H1 (cell line): Measurements from ENCODE around the gene ZNF451. TPM values are rescaled to one million over a fixed set of nuclear protein-coding genes. Genes with fewer than 3 reads are reported as not detected.

ENCODE experiments used
- CTCF ChIA-PET: fragments of 300-600 bp; sonication (Branson Sonifier 250); formaldehyde crosslinking; loops from one replicate; lab custom pipeline; 2021; ENCODE audit not compliant: partially characterized antibody; lab: Charles Lee
- POLR2A ChIA-PET: fragments of 300-600 bp; sonication (Branson Sonifier 250); formaldehyde crosslinking; loops from one replicate; lab custom pipeline; 2021; ENCODE audit warnings: inconsistent platforms; ENCODE audit not compliant: partially characterized antibody; lab: Charles Lee
- DNase-seq, 2 experiments: peaks; one replicate each; pipeline versions ENCODE4 v3.0.0 to v3.0.0-alpha.2; 2010 to 2022; ENCODE audit warnings: low spot score in 2 of 2, low read depth in 1 of 2, mixed read lengths in 1 of 2
- FAIRE-seq: peaks from 2 replicates; lab custom pipeline; 2011; peaks lifted over from hg19 to GRCh38; lab: Jason Lieb, UNC
- H2AFZ ChIP-seq: 2 replicates; pipeline ENCODE4 v1.8.1; 2012; ENCODE audit warnings: low read length, inconsistent platforms
- H2AK5ac ChIP-seq: 2 replicates; pipeline ENCODE4 v1.6.1; 2013; ENCODE audit warnings: low read depth, low read length
- H2BK120ac ChIP-seq: replicated peaks from 2 replicates; pipeline ENCODE3; 2013; ENCODE audit warnings: low read depth, low read length, inconsistent platforms
- H2BK12ac ChIP-seq: 2 replicates; pipeline ENCODE4 v1.6.1; 2013; ENCODE audit warnings: low read depth, low read length
- H2BK15ac ChIP-seq: 2 replicates; pipeline ENCODE4 v1.6.1; 2013; ENCODE audit warnings: low read length
- H2BK20ac ChIP-seq: 2 replicates; pipeline ENCODE4 v1.6.1; 2013; ENCODE audit warnings: low read length
- H2BK5ac ChIP-seq: 2 replicates; pipeline ENCODE4 v1.6.1; 2013; ENCODE audit warnings: low read depth, low read length
- H3K14ac ChIP-seq: 2 replicates; pipeline ENCODE4 v1.6.1; 2013; ENCODE audit warnings: inconsistent platforms; ENCODE audit not compliant: insufficient read length
- H3K18ac ChIP-seq: 2 replicates; pipeline ENCODE4 v1.6.1; 2013; ENCODE audit warnings: low read length; ENCODE audit errors: extremely low read depth
- H3K23ac ChIP-seq: 2 replicates; pipeline ENCODE4 v1.6.1; 2013; ENCODE audit warnings: inconsistent platforms; ENCODE audit not compliant: insufficient read length
- H3K23me2 ChIP-seq: 2 replicates; pipeline ENCODE4 v1.6.1; 2013; ENCODE audit warnings: low read depth, low read length
- H3K27ac ChIP-seq: 2 replicates; pipeline ENCODE4 v1.6.1; 2011; ENCODE audit warnings: low read depth, low read length, inconsistent platforms
- H3K27me3 ChIP-seq, 4 experiments: replicated peaks in 1 of 4; 1 replicate in 1 of 4; 2 replicates in 3 of 4; pipeline versions ENCODE4 v1.6.1 to v1.8.1; 2011 to 2013; ENCODE audit warnings: low read length in 3 of 4, mild to moderate bottlenecking in 3 of 4, inconsistent platforms in 2 of 4, mixed read lengths in 2 of 4, moderate library complexity in 1 of 4; ENCODE audit not compliant: control insufficient read depth in 3 of 4, insufficient read depth in 3 of 4; ENCODE audit errors: extremely low read depth in 1 of 4
- H3K36me3 ChIP-seq, 4 experiments: 2 replicates each; pipeline versions ENCODE4 v1.6.1 to v1.8.1; 2011 to 2013; ENCODE audit warnings: mild to moderate bottlenecking in 4 of 4, low read length in 3 of 4, moderate library complexity in 2 of 4, control low read depth in 1 of 4, inconsistent platforms in 1 of 4; ENCODE audit not compliant: insufficient read depth in 4 of 4, control insufficient read depth in 2 of 4
- H3K4ac ChIP-seq: replicated peaks from 2 replicates; pipeline ENCODE3; 2013; ENCODE audit warnings: low read length, low read depth, mixed read lengths, inconsistent platforms; ENCODE audit not compliant: insufficient read length
- H3K4me1 ChIP-seq, 4 experiments: replicated peaks in 1 of 4; 1 replicate in 1 of 4; 2 replicates in 3 of 4; pipeline versions ENCODE4 v1.6.1 to v1.8.1; 2011 to 2013; ENCODE audit warnings: low read length in 3 of 4, inconsistent platforms in 2 of 4, mixed read lengths in 1 of 4; ENCODE audit not compliant: insufficient read depth in 4 of 4, control insufficient read depth in 3 of 4
- H3K4me2 ChIP-seq, 2 experiments: 2 replicates each; pipeline versions ENCODE4 v1.6.1 to v1.8.1; 2011 to 2013; ENCODE audit warnings: low read depth in 2 of 2, low read length in 2 of 2, control low read depth in 1 of 2, inconsistent platforms in 1 of 2, mild to moderate bottlenecking in 1 of 2; ENCODE audit not compliant: insufficient read depth in 1 of 2
- H3K4me3 ChIP-seq, 4 experiments: fragments of 200-600, 300-600 bp in 1 of 4; sonication (generic), shearing (Covaris generic), sonication (Bioruptor Twin) in 1 of 4; 2 replicates each; pipeline versions ENCODE4 v1.5.1 to v1.8.1; 2011 to 2016; ENCODE audit warnings: low read length in 4 of 4, low read depth in 3 of 4, control low read depth in 2 of 4, inconsistent platforms in 2 of 4, mild to moderate bottlenecking in 2 of 4, mixed read lengths in 1 of 4, moderate library complexity in 1 of 4; ENCODE audit not compliant: insufficient read depth in 2 of 4; ENCODE audit errors: extremely low read depth in 1 of 4
- H3K56ac ChIP-seq: replicated peaks from 2 replicates; pipeline ENCODE3; 2013; ENCODE audit warnings: low read depth, mild to moderate bottlenecking, mixed read lengths, low read length, inconsistent platforms; ENCODE audit not compliant: insufficient read length
- H3K79me1 ChIP-seq: 2 replicates; pipeline ENCODE4 v1.6.1; 2013; ENCODE audit warnings: low read depth, low read length, control low read depth
- H3K79me2 ChIP-seq, 2 experiments: 2 replicates each; pipeline versions ENCODE4 v1.6.1 to v1.8.1; 2012 to 2013; ENCODE audit warnings: low read length in 2 of 2, mild to moderate bottlenecking in 2 of 2, inconsistent platforms in 1 of 2; ENCODE audit not compliant: insufficient read depth in 2 of 2, control insufficient read depth in 1 of 2
- H3K9ac ChIP-seq, 4 experiments: replicated peaks in 1 of 4; 1 replicate in 1 of 4; 2 replicates in 3 of 4; pipeline versions ENCODE4 v1.6.1 to v1.8.1; 2011 to 2013; ENCODE audit warnings: low read depth in 3 of 4, low read length in 3 of 4, control low read depth in 2 of 4, mild to moderate bottlenecking in 2 of 4, moderate library complexity in 2 of 4, inconsistent platforms in 1 of 4; ENCODE audit errors: extremely low read depth in 1 of 4
- H3K9me3 ChIP-seq, 2 experiments: 2 replicates each; pipeline versions ENCODE4 v1.6.1 to v1.8.1; 2012 to 2013; ENCODE audit warnings: mild to moderate bottlenecking in 2 of 2, moderate library complexity in 2 of 2, control low read depth in 1 of 2, inconsistent platforms in 1 of 2, low read depth in 1 of 2, low read length in 1 of 2, mixed read lengths in 1 of 2; ENCODE audit not compliant: insufficient read depth in 2 of 2
- H4K20me1 ChIP-seq, 2 experiments: replicated peaks in 1 of 2; 2 replicates each; pipeline versions ENCODE3 to v1.8.1; 2011 to 2013; ENCODE audit warnings: inconsistent platforms in 2 of 2, low read length in 2 of 2, mild to moderate bottlenecking in 1 of 2; ENCODE audit not compliant: insufficient read depth in 2 of 2, control insufficient read depth in 1 of 2
- H4K5ac ChIP-seq: 2 replicates; pipeline ENCODE4 v1.6.1; 2013; ENCODE audit warnings: low read length, low read depth, mixed read lengths, inconsistent platforms; ENCODE audit not compliant: insufficient read length
- H4K8ac ChIP-seq: 2 replicates; pipeline ENCODE4 v1.8.0; 2013; ENCODE audit warnings: mild to moderate bottlenecking, moderate library complexity, low read length, inconsistent platforms; ENCODE audit not compliant: insufficient read depth; ENCODE audit errors: extremely low read depth
- H4K91ac ChIP-seq: replicated peaks from 2 replicates; pipeline ENCODE3; 2013; ENCODE audit warnings: low read length, mixed read lengths, inconsistent platforms; ENCODE audit not compliant: insufficient read length
- CHD2 ChIP-seq: IDR thresholded peaks from 2 replicates; pipeline ENCODE4 v1.6.1; 2012; ENCODE audit warnings: low read length, improper control_type of control experiment
- MAFK ChIP-seq: IDR thresholded peaks from 2 replicates; pipeline ENCODE4 v1.6.1; 2012; ENCODE audit warnings: low read depth, mild to moderate bottlenecking, improper control_type of control experiment, low read length
- POLR2AphosphoS5 ChIP-seq: IDR thresholded peaks from 2 replicates; pipeline ENCODE4 v1.6.1; 2011; ENCODE audit warnings: low read depth, low read length
- SRF ChIP-seq: IDR thresholded peaks from 2 replicates; pipeline ENCODE4 v1.6.1; 2011; ENCODE audit warnings: mild to moderate bottlenecking, low read depth, low read length, moderate library complexity
- WGBS, 2 experiments: shearing (Covaris generic) in 1 of 2; methylation state at CpG; one replicate each; pipeline versions ENCODE4 v1.1.6 to v1.1.7; 2013 to 2015; ENCODE audit warnings: low lambda C conversion rate in 2 of 2, mixed read lengths in 2 of 2, inconsistent platforms in 1 of 2, low coverage in 1 of 2, missing lambda C conversion rate in 1 of 2; ENCODE audit not compliant: insufficient replicate concordance in 2 of 2, insufficient coverage in 1 of 2, insufficient read length in 1 of 2; ENCODE audit errors: extremely low coverage in 1 of 2, missing lambda C conversion rate in 1 of 2; 5-methylcytosine and 5-hydroxymethylcytosine counted together
- polyA plus RNA-seq, 7 experiments: library from polyadenylated mRNA; depleted of rRNA in 3 of 7; stranded (reverse) in 5 of 7; unstranded in 2 of 7; fragments of >200 nt in 5 of 7; fragments of 200-250 nt in 2 of 7; gene quantifications; 1 replicate in 5 of 7; 2 replicates in 1 of 7; 4 replicates in 1 of 7; pipeline versions ENCODE4 v1.2.1 to v1.2.3, GENCODE V29; 2011 to 2013; ENCODE audit warnings: missing spikeins in 2 of 7, mixed read lengths in 2 of 7
- total RNA-seq: library from RNA; stranded (reverse); fragmentation: NEBNext Ultra II Directional; extraction: Animal tissue kit (Norgen Biotek cat#: 25700); gene quantifications from 2 replicates; pipeline ENCODE4 v1.2.1, GENCODE V29; 2021

ZNF451 gene
- total and polyA plus RNA-seq, 2 of the 8 experiments (the other 6 are each of a cell fraction or from before 2014, with no cell fraction given) = 10.7 to 56.8 TPM

DNA sequence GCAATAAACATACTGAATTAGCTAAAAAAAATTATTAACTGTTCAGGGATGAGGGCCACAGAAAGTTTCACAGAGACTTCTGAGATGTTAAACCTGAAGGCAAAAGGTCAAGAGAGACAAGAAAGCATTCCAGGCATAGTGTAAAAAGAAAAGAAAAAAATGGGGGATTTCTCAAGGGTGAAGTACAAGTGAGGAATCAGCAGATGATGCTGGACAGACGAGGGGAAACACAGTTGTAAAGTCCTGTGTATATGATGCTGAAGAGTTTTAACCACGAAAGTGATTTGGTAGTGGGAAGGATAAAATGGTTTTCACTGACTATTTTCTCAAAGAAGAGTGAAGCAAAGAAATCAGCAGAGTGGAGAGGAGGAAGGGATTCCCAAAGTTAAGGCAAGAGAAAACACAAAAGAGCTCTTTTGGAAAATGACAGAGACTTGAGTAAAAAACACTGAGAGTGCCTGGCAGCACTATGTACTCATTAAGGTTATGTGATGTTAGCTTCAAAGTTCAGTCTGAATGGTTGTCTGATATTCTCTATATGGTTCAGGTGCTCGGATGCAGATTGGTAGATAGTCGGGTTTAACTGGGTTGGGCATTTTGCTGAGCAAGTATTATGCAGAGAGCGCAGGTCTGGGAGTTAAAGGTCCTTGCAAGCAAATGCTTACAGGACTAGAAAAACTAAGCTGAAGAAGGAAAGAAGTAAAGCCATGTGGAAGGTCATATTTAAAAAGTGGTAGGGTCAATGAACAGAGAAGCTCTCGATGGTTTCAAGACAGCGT lies 115.8 kb downstream of the ZNF451 start:
- Histone ChIP-seq H2BK120ac (no peak overlapping the region), H2AK5ac (no peak overlapping the region), H2BK5ac (no peak overlapping the region), H2BK12ac (no peak overlapping the region), H4K91ac (no peak overlapping the region), H4K5ac (no peak overlapping the region), H2BK15ac (no peak overlapping the region), H3K23me2 (no peaks in the 10 kb centered on the region), H3K18ac (no peak overlapping the region), H3K9me3 (no peaks in the 10 kb centered on the region), H3K4me3 (no peak overlapping the region), H3K4me2 (no peak overlapping the region), H3K79me1 (peaks cover 4% of the 10 kb centered on the region; the same call in 1 of the 2 replicates), H3K56ac (no peak overlapping the region), H3K4ac (no peak overlapping the region), H3K36me3 (no peaks in the 10 kb centered on the region; a peak in 1 of 8 replicates), H3K27me3 (no peaks in the 10 kb centered on the region), H2BK20ac (no peak overlapping the region), H4K8ac (no peak overlapping the region), H3K4me1 (peaks cover 0 to 4% (median 2%) of the 10 kb centered on the region in 4 experiments; a peak in 4 of 7 replicates), H4K20me1 (no peaks in the 10 kb centered on the region), H3K79me2 (peaks cover 0 to 18% of the 10 kb centered on the region in 2 experiments; a peak in 2 of 4 replicates), H3K9ac (no peak overlapping the region), H3K23ac (no peak overlapping the region), H3K27ac (no peak overlapping the region), H2AFZ (no peak overlapping the region), H3K14ac (no peak overlapping the region)
- POLR2A ChIA-PET = interaction anchor here (1.8 kb wide), 1 partner anchor 16 kb away, joined by 6 read pairs; no protein-coding TSS in a partner anchor
- TF ChIP-seq POLR2AphosphoS5 (no peak), MAFK (no peak), SRF (no peak), CHD2 (no peak)
- FAIRE-seq = peak; percentile 50
- CTCF ChIA-PET = interaction anchor here (0.5 kb wide), 1 partner anchor 42 kb away, joined by 3 read pairs; no protein-coding TSS in a partner anchor
- WGBS, 2 experiments = 92% methylated on average over 7 of the region's 7 CpGs; no CpG with 5 or more reads in 1 of the 2 experiments
- no peak for DNase-seq
